ENCODE results near the gene SLC7A5. TPM values are rescaled to one million over a fixed set of nuclear protein-coding genes. Genes with fewer than 3 reads are reported as not detected.
"Not testable (repeated sequence)": the region's sequence is repeated elsewhere in the genome, so short reads cannot be mapped to it uniquely, and the experiment has no call there.

The SLC7A5 gene
- total RNA-seq, 3 donors from 2014 or later (not counting 1 experiment from before 2014, with no cell fraction given): 27.2 to 66.1 (median 34.2) TPM

DNA sequence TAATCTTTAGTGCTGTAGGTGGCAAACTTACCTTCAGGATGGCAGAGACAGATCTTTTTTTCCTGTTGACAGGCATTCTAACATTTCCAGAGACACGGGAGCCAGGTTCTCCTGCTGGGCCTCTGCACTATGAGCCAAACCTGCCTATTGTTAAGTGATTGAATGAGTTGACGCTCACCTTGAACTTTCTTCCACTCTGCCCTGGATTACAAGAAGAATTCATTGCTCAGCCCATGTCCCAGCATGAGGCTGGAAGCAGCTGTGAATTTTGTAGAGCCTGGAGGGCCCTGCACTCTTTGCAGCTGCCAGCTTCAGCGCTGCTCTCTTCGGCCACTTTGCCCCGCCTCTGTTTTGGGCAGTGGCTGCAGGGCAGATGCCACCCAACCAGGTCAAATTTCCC lies 9.4 kb upstream of the SLC7A5 start:
- H3K9me3 Mint-ChIP-seq: no peaks in the 10 kb centered on the region
- H3K4me1 Mint-ChIP-seq: peaks cover 0 to 6% of the 10 kb centered on the region in 2 donors
- Histone ChIP-seq H3K9me3 (ENCODE audit: control insufficient read depth, insufficient read depth, low read length) (no peaks in the 10 kb centered on the region), H3K4me3 (ENCODE audit: low read length) (no peak overlapping the region), H3K36me3 (ENCODE audit: control insufficient read depth, insufficient read depth, low read length) (no peaks in the 10 kb centered on the region), H3K27me3 (ENCODE audit: control insufficient read depth, insufficient read depth, low read length) (no peaks in the 10 kb centered on the region), H3K4me1 (ENCODE audit: control insufficient read depth, insufficient read depth, low read length) (no peaks in the 10 kb centered on the region), H3K27ac (ENCODE audit: low read length) (no peak overlapping the region)
- no peaks in the 10 kb centered on the region for H3K36me3 Mint-ChIP-seq
- H3K27me3 Mint-ChIP-seq (ENCODE audit: low read depth in 2 of 2): peaks cover 14 to 22% of the 10 kb centered on the region in 2 donors
- ATAC-seq (no peak), DNase-seq (no peak)
- no peak overlapping the region for H3K27ac Mint-ChIP-seq
- intact Hi-C loops (cut with micrococcal nuclease): no loop called here
- 100% methylated on average over 5 of the region's 5 CpGs for WGBS (ENCODE audit: insufficient coverage)
- TF ChIP-seq, protein P1, sequence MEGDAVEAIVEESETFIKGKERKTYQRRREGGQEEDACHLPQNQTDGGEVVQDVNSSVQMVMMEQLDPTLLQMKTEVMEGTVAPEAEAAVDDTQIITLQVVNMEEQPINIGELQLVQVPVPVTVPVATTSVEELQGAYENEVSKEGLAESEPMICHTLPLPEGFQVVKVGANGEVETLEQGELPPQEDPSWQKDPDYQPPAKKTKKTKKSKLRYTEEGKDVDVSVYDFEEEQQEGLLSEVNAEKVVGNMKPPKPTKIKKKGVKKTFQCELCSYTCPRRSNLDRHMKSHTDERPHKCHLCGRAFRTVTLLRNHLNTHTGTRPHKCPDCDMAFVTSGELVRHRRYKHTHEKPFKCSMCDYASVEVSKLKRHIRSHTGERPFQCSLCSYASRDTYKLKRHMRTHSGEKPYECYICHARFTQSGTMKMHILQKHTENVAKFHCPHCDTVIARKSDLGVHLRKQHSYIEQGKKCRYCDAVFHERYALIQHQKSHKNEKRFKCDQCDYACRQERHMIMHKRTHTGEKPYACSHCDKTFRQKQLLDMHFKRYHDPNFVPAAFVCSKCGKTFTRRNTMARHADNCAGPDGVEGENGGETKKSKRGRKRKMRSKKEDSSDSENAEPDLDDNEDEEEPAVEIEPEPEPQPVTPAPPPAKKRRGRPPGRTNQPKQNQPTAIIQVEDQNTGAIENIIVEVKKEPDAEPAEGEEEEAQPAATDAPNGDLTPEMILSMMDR (IDR thresholded peaks at IDR 0.05): no peak
- H3K4me3 Mint-ChIP-seq: no peak overlapping the region

DNA sequence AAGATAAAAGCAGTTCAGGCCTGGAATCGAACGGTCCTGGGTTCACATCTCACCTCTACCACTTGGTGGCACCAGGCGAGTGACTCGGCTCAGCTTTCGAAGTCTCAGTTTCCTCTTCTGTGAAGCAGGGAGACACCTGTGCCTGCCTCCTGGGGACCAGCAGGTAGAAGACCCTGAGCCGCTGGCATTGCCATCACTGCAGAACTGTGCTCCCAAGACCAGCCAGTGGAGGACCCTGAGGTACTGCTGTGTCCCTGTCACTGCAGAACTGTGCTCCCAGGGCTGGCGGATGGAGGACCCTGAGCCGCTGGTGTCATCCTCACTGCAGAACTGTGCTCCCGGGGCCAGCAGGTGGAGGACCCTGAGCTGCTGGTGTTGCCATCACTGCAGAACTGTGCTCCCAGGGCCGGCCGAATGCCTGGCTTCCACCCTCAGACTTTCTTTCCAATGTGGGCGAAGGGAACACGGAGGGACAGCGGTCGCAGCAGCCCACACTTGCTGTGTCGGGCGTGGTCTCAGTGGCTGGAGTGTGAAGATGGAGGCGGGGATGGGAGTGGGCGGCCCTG lies 8.7 kb upstream of the SLC7A5 start:
- ATAC-seq (no peak), DNase-seq (peak in 1 of 2 donors; percentile 49)
- Mint-ChIP-seq H3K27ac (no peak overlapping the region), H3K36me3 (no peaks in the 10 kb centered on the region), H3K4me3 (no peak overlapping the region), H3K27me3 (ENCODE audit: low read depth in 2 of 2) (peaks cover 14 to 24% of the 10 kb centered on the region in 2 donors), H3K9me3 (no peaks in the 10 kb centered on the region), H3K4me1 (peaks cover 0 to 6% of the 10 kb centered on the region in 2 donors)
- no peaks in the 10 kb centered on the region for H3K27me3 ChIP-seq (ENCODE audit: control insufficient read depth, insufficient read depth, low read length)
- no peak overlapping the region for H3K27ac ChIP-seq (ENCODE audit: low read length)
- no peaks in the 10 kb centered on the region for H3K9me3 ChIP-seq (ENCODE audit: control insufficient read depth, insufficient read depth, low read length)
- TF ChIP-seq, protein P1 (IDR thresholded peaks at IDR 0.05): no peak
- no peaks in the 10 kb centered on the region for H3K36me3 ChIP-seq (ENCODE audit: control insufficient read depth, insufficient read depth, low read length)
- no peak overlapping the region for H3K4me3 ChIP-seq (ENCODE audit: low read length)
- 81% methylated on average over 19 of the region's 19 CpGs for WGBS (ENCODE audit: insufficient coverage)
- intact Hi-C loops (cut with micrococcal nuclease): no loop called here
- no peaks in the 10 kb centered on the region for H3K4me1 ChIP-seq (ENCODE audit: control insufficient read depth, insufficient read depth, low read length)

DNA sequence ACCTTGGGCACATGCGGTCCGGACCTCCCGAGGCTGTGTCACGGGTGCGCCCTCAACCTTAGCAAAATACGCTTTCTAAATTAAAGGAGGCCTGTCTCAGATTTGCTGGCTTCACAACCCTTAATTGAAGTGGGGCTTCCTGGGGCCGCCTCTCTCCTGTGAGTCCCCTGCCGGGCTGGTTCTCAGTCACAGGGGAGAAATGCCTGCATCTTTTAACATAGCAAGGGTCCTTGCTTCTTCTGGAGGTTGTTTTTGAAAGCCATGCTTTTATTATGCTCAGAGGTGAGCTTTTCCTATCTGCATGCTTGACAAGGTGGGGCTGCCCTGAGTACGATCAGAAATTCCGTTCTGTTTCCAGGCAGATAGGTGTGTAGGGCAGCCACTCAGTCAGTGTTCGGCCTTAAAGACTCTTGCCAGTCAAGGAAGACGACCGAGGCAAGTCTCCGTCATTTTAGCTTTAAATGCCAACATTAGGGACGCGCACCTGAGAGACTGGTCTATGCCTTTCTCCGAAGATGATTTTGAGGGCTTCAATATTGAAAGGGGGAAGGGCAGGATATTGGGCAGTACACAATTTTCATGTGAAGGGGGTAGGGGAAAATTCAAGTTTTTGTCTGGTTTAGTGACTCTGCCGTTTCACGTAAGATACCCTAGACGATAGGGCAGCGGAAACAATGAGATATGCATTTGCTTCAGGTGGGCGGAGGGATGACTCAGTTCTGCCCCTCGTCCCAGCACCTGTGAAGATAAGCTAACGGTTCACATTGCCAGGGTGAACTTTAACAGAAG lies 5.5 kb upstream of the SLC7A5 start:
- H3K27me3 Mint-ChIP-seq (ENCODE audit: low read depth in 2 of 2): peaks cover 2 to 15% of the 10 kb centered on the region in 2 donors
- TF ChIP-seq, protein P1 (IDR thresholded peaks at IDR 0.05): no peak
- 66% methylated on average over 24 of the region's 24 CpGs for WGBS (ENCODE audit: insufficient coverage)
- intact Hi-C loops (cut with micrococcal nuclease): loop anchor here (5.0 kb wide), 1 partner anchor 32 kb away; no protein-coding TSS in a partner anchor
- no peaks in the 10 kb centered on the region for H3K9me3 Mint-ChIP-seq
- H3K36me3 Mint-ChIP-seq: no peaks in the 10 kb centered on the region
- DNase-seq: peak in 1 of 2 donors; percentile 54
- Histone ChIP-seq H3K9me3 (ENCODE audit: control insufficient read depth, insufficient read depth, low read length) (no peaks in the 10 kb centered on the region), H3K4me3 (ENCODE audit: low read length) (no peak overlapping the region), H3K4me1 (ENCODE audit: control insufficient read depth, insufficient read depth, low read length) (peaks cover 5% of the 10 kb centered on the region), H3K27me3 (ENCODE audit: control insufficient read depth, insufficient read depth, low read length) (no peaks in the 10 kb centered on the region), H3K27ac (ENCODE audit: low read length) (no peak overlapping the region), H3K36me3 (ENCODE audit: control insufficient read depth, insufficient read depth, low read length) (no peaks in the 10 kb centered on the region)
- no peak overlapping the region for H3K4me3 Mint-ChIP-seq
- no peak for ATAC-seq
- H3K4me1 Mint-ChIP-seq: peaks cover 0 to 8% of the 10 kb centered on the region in 2 donors
- no peak overlapping the region for H3K27ac Mint-ChIP-seq

DNA sequence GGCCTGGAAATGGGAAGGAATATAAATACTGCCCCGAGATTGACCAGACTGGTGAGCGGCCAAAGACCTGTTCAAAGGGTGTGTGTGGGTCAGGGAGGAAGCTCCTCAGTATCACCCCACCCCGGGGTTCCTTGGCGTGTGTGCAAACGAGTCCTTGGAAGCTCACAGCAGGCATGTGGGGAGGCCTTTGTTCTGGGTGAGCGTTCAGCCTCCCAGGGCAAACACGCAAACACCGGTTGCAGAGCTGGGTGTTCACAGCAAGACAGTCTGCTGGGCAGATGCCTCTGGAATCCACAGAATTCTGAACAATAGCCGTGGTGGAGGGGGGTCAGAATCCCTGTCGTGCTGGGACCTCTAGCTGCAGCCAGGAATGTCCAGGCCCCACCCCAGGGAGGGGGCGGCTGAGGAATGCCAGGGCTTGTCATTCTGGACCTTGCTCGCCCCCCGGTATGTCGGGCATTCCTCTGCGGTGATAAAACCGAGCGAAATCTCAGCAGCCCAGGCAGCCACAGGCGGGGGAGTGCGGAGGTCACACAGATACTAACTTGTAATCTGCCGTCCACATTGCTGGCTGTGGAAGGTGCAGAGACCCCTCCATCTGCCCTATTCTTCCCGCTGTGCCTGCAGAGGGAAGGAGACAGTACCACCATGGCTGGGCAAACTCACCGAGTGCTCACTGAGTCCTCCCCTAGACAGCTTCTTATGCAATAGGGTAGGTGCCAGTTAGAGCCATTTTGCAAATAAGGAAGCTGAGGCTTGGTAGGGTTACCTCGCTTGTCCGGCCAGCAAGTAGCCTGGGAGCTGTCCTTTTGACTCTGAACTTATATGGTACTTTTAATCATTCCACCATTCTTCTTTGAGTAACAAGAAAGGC lies 1.3 kb upstream of the SLC7A5 start:
- not testable (repeated sequence) for H3K27ac ChIP-seq (ENCODE audit: low read length); H3K36me3 ChIP-seq (ENCODE audit: control insufficient read depth, insufficient read depth, low read length); H3K9me3 Mint-ChIP-seq; H3K36me3 Mint-ChIP-seq; H3K4me3 Mint-ChIP-seq; H3K27me3 ChIP-seq (ENCODE audit: control insufficient read depth, insufficient read depth, low read length); H3K4me3 ChIP-seq (ENCODE audit: low read length); H3K9me3 ChIP-seq (ENCODE audit: control insufficient read depth, insufficient read depth, low read length); ATAC-seq
- Mint-ChIP-seq H3K27me3 (ENCODE audit: low read depth in 2 of 2) (peaks cover 7 to 20% of the 10 kb centered on the region in 2 donors), H3K4me1 (peaks cover 9 to 17% of the 10 kb centered on the region in 2 donors), H3K27ac (peak overlapping the region; percentile 29)
- peak in 1 of 2 donors; percentile 21 for DNase-seq
- 92% methylated on average over 21 of the region's 24 CpGs for WGBS (ENCODE audit: insufficient coverage)
- intact Hi-C loops (cut with micrococcal nuclease): loop anchor here (1.0 to 5.0 kb wide), 3 partner anchors 20 to 91 kb away; no protein-coding TSS in a partner anchor
- H3K4me1 ChIP-seq (ENCODE audit: control insufficient read depth, insufficient read depth, low read length): peaks cover 37% of the 10 kb centered on the region

DNA sequence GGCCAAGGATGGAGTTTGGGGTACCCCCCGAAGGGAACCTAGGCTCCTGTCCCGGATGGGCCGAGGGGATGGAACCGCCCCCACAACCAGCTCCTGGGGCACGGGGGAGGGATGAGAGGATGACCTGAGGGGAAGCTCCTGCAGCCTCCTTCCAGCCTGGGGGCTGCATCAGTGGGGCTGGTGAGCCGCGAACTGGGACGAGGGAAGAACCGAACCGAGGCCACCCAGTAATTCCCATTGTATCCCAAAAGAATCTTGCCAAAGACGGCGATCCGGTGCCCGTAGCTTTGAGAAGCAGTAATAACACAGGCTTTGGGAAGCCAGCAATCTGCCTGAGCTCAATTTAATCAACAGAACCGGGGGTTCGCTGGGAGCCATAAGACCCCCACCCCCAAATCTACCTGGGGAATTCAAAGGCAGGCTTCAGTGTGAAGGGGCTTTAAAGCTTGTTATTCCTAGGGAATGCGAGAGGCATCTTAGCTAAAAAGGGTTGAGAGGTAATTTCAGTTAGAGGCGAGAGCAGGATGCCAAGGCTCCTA lies 641 bp upstream of the SLC7A5 start:
- not testable (repeated sequence) for H3K9me3 Mint-ChIP-seq; H3K9me3 ChIP-seq (ENCODE audit: control insufficient read depth, insufficient read depth, low read length); ATAC-seq; H3K27me3 ChIP-seq (ENCODE audit: control insufficient read depth, insufficient read depth, low read length); DNase-seq; H3K36me3 Mint-ChIP-seq; H3K27ac ChIP-seq (ENCODE audit: low read length); H3K4me3 Mint-ChIP-seq; H3K36me3 ChIP-seq (ENCODE audit: control insufficient read depth, insufficient read depth, low read length); H3K4me3 ChIP-seq (ENCODE audit: low read length)
- peak overlapping the region; percentile 29 for H3K27ac Mint-ChIP-seq
- H3K4me1 Mint-ChIP-seq: peaks cover 9 to 17% of the 10 kb centered on the region in 2 donors
- 88% methylated on average over 18 of the region's 18 CpGs for WGBS (ENCODE audit: insufficient coverage)
- peaks cover 42% of the 10 kb centered on the region for H3K4me1 ChIP-seq (ENCODE audit: control insufficient read depth, insufficient read depth, low read length)
- intact Hi-C loops (cut with micrococcal nuclease): loop anchor here (5.0 kb wide), 1 partner anchor 37 kb away; no protein-coding TSS in a partner anchor
- H3K27me3 Mint-ChIP-seq (ENCODE audit: low read depth in 2 of 2): peaks cover 7 to 16% of the 10 kb centered on the region in 2 donors
